Activated T-helper 9 cell treated with anti-CD3 and anti-CD28 coated beads, Interleukin-2, amount 50 U/mL, for 16 hours (primary cell): Measurements from ENCODE around the gene EMILIN1.

Source experiments
- DNase-seq: peaks from one replicate; pipeline ENCODE4 v3.0.0-alpha.2; 2020; ENCODE audit warnings: low read depth

The EMILIN1 gene

GRCh38 chr2:27080140-27080469 lies 1.7 kb downstream of the EMILIN1 start:
- no peak for DNase-seq

DNA sequence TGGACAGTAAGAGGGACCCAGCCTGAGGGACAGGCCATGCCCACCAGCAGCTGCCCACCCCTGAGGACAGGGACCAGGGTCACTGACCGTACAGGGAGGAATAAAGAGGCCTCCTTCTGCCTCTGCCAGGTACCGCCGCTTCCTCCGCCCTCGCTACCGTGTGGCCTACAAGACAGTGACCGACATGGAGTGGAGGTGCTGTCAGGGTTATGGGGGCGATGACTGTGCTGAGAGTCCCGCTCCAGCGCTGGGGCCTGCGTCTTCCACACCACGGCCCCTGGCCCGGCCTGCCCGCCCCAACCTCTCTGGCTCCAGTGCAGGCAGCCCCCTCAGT lies 2.2 kb downstream of the EMILIN1 start:
- DNase-seq = no peak

- no peak for DNase-seq
These were observed 3.8 kb downstream of the EMILIN1 start for GRCh38 chr2:27081984-27082772.

- no peak for DNase-seq
These were observed 4.5 kb downstream of the EMILIN1 start for GRCh38 chr2:27082773-27083409.

DNA sequence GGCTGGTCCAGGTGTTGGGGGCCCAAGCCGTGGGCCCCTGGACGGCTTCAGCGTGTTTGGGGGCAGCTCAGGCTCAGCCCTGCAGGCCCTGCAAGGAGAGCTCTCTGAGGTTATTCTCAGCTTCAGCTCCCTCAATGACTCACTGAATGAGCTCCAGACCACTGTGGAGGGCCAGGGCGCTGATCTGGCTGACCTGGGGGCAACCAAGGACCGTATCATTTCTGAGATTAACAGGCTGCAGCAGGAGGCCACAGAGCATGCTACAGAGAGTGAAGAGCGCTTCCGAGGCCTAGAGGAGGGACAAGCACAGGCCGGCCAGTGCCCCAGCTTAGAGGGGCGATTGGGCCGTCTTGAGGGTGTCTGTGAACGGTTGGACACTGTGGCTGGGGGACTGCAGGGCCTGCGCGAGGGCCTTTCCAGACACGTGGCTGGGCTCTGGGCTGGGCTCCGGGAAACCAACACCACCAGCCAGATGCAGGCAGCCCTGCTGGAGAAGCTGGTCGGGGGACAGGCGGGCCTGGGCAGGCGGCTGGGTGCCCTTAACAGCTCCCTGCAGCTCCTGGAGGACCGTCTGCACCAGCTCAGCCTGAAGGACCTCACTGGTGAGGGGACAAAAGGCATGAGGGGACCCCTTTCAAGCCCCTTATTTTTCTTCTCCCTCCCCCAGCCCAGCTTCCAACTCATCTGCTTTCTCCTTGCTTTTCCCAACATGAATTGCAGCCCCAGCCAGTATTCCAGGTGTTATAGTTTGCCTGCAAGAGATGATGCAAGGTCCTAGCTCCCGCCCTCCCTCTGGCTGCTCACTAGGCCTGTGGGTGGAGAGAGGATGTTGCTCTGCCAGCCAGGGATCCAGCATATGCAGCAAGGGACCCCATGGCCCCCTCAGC lies 5.2 kb downstream of the EMILIN1 start:
- no peak for DNase-seq

- no peak for DNase-seq
These were observed 6.1 kb downstream of the EMILIN1 start for GRCh38 chr2:27084297-27085061.

DNA sequence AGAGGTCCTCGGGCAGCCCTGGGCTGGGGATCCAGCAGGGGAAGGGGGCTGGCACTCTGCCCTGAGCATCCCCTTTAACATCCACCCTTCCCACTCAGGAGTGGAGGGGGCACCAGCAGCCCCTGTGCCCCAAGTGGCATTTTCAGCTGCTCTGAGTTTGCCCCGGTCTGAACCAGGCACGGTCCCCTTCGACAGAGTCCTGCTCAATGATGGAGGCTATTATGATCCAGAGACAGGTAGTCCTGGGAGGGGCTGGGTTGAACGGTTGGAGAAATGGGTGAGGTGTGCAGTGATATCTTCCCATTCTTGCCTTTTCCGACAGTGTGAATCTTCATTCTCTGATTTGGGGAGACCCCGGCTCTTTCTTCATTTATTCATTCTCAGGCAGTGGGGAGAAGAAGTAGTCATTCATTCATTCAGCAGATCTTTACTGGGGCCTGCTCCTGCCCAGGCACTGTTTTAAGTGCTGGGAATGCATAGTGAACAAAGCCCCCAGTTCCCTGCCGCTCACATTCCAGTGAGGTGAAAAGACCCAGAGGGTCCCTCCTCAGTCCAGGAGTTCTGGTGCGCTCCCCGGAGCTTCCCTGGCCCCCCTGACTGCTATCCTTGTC lies 6.8 kb downstream of the EMILIN1 start:
- DNase-seq = no peak

- peak; percentile 9 for DNase-seq
These were observed 7.3 kb downstream of the EMILIN1 start for GRCh38 chr2:27085673-27086089.

DNA sequence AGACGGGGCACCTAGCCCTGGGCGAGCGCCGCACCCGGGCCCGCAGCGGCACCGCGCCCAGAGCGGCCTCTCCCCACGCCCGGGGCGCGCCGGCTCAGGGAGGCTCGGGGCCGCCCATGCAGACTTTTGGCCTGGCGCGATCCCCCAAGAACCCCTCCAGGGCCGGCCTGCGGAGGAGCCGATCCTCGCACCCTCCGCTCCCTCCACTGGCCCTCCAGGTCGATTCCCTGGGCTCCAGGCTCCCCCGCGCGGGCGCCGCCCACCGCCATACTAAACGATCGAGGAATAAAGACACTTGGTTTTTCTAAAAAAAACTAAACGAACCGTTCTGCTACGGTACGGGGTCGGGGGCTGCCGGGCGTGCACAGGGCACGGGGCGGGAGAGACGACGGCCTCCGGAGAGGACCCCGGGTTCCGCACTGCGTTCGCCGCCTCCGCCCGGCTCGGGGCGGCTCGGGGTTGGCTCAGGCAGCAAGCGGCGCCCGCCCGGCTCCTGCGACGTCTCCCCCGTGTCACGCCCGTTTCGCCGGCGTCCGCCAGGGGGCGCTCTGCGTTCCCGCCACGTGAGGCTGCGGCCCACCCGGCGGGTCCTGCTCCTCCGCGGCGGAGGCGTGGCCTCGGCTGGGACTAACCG lies 7.8 kb downstream of the EMILIN1 start:
- peak; percentile 99 for DNase-seq

DNA sequence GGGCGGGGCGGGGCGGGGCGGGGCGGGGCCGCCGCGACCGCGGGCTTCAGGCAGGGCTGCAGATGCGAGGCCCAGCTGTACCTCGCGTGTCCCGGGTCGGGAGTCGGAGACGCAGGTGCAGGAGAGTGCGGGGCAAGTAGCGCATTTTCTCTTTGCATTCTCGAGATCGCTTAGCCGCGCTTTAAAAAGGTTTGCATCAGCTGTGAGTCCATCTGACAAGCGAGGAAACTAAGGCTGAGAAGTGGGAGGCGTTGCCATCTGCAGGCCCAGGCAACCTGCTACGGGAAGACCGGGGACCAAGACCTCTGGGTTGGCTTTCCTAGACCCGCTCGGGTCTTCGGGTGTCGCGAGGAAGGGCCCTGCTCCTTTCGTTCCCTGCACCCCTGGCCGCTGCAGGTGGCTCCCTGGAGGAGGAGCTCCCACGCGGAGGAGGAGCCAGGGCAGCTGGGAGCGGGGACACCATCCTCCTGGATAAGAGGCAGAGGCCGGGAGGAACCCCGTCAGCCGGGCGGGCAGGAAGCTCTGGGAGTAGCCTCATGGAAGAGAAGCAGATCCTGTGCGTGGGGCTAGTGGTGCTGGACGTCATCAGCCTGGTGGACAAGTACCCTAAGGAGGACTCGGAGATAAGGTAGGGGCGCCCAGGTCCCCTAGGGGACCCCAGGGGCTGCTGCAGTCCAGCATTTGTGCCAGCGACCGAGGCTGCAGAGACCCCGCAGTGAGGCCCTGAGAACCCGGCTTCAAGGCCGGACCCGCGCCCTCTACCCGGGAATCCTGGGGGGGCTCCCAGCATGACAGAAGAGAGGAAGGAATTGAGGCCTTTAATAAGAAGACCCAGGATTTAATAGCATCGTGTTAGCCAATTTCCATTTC lies 8.5 kb downstream of the EMILIN1 start, which contains the start of gene KHK:
KHK (plus strand) TSS at position 49 of the 870 bp plus-strand sequence; CDS start at position 537, 488 bp downstream.
- no peak for DNase-seq

- no peak for DNase-seq
These were observed 9.5 kb downstream of the EMILIN1 start for GRCh38 chr2:27087823-27088410.

DNA sequence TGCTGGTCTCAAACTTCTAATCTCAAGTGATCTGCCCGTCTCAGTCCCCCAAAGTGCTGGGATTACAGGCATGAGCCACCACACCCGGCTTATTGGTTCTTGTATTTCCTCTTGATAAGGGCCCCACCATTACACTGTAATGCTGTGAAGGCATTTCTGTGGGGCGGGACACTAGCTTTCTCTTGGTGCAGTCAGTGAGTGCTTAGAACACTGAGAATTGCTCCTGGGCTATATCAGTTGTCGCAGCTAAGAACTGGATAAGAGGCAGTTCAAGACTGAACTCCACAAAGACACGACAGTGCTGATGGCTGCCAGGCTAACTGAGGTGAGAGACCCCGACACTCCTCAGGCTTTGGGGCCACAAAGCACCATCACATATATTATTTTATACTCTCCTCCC lies 10.2 kb downstream of the EMILIN1 start:
- no peak for DNase-seq

- no peak for DNase-seq
These were observed 10.9 kb downstream of the EMILIN1 start for GRCh38 chr2:27089111-27089954.

DNA sequence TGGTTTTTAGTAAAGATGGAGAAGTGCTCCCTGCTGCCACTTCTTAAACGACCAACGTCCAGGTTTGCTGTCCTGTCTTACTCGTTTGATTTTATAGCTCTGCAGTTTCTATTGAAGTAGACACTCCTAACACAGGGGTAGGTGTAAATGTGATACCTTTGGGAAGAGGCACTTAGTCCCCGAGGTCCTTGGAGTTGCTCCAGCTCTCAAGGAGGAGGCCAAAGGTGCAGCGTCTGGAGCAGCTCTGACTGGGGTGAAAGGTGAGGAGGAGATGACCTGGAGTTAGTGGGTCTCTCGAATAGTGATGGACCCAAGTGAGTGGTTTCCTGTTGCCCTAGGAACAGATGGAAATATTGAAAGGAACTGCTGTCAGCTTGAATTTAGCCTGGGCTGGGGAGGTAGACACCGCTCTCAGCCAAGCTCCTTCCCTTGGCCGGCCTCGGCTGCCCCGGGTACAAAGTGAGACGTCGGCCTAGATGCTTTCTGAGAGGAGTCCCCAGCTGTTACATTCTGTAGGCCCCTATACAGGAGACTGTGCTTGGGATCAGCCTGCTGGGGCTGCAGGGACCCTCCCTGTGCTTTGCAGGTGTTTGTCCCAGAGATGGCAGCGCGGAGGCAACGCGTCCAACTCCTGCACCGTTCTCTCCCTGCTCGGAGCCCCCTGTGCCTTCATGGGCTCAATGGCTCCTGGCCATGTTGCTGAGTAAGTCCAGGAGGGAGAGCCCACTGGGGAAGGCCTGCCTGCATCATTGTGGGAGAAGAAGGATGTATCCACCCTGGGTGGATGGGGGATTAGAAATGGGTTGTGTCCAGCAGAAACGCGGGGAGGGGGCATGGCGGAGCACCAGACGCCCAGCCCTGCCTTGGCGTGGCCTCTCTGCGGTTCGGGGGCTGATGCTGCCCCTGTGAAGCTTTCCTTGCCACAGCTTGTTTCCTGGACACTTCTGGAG lies 13.6 kb downstream of the EMILIN1 start:
- no peak for DNase-seq

DNA sequence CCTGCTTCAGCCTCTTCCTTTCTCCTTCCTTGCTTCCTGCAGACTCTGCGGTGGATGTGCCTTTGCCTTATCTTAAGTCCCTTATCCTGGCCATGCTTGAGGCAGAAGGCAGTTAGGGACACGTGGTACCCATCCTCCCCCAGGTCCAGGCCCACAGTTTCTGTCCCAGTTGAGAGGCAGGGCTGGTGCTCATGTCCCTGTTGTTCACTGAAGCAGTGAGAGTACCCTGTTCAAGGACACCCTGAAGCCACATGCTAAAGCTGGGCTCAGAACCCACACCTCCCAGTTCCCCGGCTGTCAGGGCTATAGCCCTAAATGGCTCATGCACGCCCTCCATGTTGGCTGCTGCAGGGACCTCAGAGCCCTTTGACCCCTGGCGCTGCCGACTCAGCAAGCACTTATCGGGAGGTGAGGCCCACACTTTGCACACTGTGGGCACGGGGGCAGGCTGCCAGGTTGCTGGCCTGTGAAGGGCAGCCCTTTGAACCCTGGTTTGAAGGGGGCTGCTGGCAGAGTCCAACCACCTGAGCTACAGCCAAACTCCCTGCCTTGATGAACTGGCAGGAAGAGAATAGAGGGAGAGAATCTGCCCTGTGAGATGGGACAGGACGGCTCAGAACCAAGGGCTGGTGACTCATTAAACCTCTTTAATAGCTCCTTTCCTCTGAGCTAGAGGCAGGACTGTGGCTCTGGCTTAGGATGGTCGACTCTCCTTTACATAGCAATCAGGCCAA lies 14.4 kb downstream of the EMILIN1 start:
- DNase-seq = no peak

- no peak for DNase-seq
These were observed 15.3 kb downstream of the EMILIN1 start for GRCh38 chr2:27093430-27094352.
